Activated CD4-positive, CD25-positive, alpha-beta regulatory T cell treated with anti-CD3 and anti-CD28 coated beads, Interleukin-2, amount 50 U/mL, for 72 hours (primary cell): ENCODE measurements around the gene C10orf62.
"Not testable (repeated sequence)": the region's sequence is repeated elsewhere in the genome, so short reads cannot be mapped to it uniquely, and the experiment has no call there.

ENCODE experiments used
- DNase-seq: peaks from one replicate; pipeline ENCODE4 v3.0.0; 2021

Gene C10orf62

DNA sequence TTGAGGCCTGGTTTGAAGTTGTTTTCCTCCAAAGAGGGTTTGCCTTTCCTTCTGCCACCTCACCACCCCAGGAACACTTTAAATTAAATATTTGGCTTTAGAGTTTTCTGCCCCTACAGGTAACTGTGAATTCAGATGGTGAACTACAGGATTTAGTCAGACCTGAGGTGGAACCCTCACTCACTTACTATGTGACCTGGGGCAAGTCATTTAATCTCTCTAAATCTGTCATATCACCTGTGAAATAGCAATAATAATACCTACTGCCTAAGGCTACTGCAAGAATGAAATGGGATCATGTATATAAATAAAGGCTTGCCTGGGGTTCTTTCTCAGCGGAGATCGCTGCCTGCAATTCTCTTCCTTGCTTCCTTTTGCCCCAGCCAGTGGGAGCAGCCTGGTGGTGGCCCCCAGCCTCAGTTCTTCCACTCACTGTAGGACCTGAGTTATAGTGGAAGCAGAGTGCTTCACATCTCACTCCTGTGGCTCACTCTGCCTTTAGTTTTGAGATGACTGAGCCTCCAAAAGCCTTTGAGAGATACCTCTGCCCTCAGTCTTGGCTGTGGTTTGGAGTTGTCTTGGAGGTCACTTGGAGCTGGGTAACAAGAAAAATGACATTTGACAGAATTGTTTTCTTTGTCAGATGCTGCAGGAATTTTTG, 23.1 kb upstream of the C10orf62 start:
- no peak for DNase-seq

DNA sequence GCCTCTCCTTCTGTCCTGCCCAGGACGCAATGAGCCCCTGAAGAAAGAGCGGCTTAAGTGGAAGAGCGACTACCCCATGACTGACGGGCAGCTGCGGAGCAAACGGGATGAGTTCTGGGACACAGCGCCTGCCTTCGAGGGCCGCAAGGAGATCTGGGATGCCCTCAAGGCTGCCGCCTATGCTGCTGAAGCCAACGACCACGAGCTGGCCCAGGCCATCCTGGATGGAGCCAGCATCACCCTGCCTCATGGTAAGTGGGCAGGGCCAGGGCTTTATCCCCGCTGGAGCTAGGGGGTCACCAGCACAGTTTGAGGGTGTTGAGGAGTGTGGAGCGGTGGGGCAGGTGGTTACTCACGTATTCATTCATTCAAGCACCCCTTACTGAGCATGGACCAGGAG, 21.6 kb upstream of the C10orf62 start:
- DNase-seq: no peak

DNA sequence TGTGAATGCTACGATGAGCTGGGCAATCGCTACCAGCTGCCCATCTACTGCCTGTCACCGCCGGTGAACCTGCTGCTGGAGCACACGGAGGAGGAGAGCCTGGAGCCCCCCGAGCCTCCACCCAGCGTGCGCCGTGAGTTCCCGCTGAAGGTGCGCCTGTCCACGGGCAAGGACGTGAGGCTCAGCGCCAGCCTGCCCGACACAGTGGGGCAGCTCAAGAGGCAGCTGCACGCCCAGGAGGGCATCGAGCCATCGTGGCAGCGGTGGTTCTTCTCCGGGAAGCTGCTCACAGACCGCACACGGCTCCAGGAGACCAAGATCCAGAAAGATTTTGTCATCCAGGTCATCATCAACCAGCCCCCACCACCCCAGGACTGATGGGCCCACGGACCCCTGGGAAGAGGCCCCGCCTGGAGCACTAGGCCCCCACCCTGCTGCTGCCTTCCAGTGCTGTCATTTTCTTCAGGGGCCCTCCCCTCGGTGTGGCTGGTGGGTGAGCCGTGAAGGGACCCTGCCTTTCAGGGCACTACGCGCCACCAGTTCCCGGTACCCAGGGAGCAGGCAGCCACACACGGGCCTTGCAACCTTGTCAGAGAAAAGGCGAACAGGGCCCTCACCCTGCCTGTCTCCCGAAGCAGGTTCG, 19.3 kb upstream of the C10orf62 start:
- DNase-seq: no peak

DNA sequence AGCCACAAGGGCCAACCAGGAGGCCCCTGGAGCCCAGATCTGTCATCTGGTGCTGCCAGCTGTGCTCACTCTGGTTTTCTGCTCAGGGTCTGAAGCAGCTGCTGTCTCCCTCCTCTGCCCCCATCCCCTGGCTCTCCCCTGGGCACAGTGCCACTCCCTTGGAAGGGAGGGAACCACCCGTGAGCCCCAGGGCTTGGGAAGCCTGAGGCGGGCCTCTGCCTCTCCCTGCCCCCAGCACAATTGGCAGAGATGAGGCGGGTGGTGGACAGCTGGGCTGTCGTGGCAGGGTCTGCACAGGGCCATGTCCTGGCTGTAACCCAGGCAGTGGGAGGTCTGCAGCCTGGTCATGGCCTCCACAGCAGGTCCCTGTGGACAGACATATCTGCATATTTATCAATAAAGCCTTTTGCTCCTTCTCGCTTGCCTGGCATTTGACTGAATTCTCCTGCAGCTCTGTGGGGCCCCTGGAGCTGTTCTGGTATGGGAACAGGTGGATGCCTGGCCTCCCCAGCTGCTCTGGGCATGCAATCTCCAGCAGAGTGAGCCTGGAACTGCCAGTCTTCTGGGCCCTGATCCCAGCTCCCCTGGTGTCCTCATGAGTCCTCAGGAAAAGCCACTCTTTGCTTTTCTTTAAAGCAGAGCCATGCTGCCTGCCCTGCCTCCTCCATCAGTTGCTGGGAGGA, 18.6 kb upstream of the C10orf62 start:
- no peak for DNase-seq

DNA sequence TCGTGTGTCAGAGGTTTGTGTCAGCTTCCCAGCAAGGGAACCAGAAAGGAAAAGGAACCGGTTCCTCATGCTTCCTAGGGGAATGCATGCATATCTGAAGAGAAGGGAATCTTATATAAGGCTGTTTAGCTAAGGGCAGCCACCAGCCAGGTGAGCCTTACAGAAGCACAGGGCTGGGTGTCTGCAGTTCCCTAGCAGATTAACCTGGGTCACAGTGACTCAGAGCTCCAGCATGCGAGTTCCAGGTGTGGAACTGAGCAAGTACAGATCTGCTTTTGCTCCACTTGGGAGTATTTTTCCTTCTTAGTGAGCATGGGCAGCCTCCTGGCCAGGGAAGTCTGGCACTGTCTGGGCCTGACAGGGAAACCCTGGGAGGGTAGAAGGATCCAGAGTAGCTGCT, 17.9 kb upstream of the C10orf62 start:
- no peak for DNase-seq

DNA sequence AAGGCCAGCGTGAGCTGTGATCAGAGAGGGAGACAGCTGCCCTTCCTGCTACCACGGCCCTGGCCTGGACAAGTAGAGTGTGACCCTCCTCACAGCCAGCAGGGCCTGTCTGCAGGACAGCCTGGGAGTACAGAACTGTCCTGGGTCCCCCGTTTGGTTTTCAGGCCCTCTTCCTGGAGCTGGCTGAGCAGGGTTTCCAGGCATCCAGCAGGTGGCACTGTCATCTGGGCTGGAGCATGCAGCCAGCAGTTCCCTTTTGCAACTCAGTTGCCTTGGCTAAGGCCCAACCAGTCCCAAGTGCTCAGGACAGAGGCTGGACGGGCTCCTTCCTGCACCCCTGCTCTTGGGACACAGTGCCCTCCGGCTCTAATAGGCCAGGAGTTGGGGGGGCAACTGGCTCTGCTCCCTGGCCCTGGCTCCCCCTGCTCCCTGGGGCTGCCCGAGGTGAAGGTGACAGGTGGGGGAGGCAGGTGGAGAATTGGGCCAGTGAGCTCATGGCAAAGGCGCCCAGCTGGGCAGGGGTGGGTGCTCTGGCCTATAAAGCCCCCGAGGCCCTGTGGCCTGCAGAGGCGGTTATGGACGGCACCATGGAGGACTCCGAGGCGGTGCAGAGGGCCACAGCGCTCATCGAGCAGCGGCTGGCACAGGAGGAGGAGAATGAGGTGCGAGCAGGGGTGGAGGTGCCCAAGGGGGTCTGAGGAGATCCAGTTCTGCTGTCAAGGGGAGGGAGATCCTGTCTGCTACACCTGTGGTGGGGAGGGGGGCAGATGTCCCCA, 17.1 kb upstream of the C10orf62 start, which contains the start of gene ANKRD2:
ANKRD2 (plus strand) TSS at position 566 of the 776 bp plus-strand sequence; CDS start at position 576, 10 bp downstream.
- DNase-seq: peak; percentile 46

DNA sequence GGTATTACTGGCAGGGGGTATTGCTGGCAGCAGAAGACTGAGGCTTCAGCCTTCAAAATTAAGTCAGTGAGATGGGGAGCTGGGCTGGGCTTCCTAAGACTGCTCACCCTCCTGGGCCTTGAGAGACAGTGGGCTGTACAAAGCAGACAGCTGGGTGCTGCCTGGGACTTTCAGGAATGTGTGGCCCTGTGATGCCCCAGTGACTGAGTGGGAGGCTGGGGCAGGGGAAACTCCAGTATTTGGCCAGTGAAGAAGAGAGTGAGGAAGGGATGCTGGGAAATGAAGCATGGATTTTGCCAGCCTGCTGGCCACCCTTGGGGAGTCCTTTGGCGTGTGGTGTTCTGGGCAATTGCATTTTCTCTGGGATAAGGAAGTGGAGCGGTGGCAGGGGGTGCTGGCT, 16.5 kb upstream of the C10orf62 start:
- no peak for DNase-seq

DNA sequence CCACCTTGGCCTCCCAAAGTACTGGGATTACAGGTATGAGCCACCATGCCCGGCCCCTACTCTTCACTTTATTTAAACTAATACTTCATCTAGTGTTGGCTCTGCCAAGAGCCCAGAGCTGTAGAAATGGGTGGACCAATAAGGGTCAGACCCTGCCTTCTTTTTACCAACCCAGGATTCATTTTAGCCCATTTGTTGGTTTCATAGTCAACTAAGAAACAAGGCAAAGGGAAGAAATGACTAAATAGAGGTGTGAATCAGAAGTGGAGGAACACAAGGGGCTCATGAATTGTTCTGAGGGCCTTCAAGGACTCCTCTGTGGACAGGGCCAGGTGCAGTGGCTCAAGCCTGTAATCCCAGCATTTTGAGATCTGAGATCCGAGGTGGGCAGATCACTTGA, 15.8 kb upstream of the C10orf62 start:
- DNase-seq: no peak

DNA sequence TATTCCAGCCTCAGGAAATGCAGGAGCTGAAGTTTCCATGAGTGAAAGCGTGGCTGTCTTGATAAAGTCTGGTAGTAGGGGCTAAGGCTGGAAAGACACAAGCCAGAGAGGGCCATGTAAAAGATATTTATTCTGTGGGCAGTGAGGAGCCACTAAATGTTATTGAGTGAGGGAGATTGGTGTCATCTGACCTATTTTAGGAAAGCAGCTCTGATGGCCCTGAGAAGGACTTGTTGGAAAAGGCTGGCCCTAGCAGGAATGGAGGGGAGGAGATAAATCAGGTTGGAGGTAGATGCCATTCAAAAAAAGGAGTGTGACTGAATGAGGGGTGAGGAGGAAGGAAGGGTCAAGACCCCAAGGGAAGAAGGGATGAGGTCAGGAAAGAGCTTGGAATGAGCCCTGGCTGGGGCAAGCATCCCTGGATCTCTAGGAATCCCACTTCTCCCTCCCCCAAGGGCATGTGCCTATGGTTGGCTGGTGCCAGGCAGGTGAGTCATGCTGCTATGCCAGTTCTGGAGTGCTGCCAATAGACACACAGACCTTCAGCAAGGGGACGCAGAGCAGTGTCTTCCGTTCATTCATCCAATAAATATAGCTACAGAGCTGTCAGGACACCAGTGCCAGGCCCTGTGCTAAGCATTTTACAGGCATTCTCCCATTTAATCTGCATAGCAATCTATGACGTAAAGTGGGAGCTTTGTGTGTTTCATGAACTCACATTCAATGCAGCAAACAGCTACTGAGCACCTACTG, 15.0 kb upstream of the C10orf62 start:
- no peak for DNase-seq

DNA sequence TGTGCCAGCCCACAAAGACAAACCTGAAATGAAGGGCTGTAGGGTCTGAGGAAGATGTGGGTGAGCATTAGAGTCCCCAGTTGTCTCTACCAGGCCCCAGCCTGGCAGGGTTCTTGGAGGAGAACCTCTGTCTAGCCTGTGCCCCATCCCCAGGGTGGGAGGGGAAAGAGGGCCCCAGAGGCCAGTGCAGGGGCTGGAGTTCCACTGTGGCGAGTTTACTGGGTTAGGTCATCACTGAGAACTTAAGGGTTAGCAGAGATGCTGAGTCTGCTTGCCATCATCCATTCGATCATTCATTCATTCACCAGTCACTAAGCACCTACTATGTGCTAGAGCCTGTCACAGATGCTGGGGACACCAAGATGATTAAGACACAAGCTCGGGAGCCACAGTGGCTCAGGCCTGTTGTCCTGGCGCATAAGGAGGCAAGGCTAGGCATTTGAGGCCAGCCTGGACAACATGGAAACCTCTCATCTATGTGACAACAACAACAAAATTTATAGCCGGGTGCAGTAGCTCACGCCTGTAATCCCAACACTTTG, 14.3 kb upstream of the C10orf62 start:
- DNase-seq: no peak

DNA sequence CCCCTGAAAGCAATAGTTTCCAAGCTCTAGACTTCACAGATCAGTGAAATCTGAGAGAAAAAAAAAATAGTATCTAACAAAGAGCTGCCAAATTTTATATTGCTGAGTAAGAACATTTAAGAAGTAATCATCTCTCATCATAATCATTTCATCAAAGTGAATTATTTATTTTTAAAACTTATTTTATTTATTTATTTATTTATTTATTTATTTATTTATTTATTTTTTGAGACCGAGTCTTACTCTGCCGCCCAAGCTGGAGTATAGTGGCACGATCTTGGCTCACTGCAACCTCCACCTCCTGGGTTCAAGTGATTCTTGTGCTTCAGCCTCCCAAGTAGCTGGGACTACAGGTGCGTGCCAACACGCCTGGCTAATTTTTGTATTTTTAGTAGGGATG, 13.0 kb upstream of the C10orf62 start:
- not testable (repeated sequence) for DNase-seq

DNA sequence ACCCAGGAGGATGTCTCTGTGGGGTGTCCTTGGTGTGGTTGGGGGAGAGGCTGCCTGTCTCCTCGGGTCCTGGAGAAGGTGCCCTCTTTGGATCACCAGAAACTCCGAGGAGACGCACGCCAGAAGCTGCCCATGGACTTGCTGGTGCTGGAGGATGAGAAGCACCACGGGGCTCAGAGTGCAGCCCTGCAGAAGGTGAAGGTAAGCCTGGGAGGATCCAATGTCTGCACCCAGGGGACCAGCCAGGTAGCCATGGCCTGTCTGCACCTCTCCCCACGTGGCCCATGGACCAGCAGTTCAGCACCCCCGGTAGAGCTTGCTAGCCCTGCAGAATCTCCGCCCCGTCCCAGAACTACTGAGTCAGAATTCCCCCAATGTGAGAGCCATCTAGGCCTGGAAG, 11.8 kb upstream of the C10orf62 start:
- no peak for DNase-seq

DNA sequence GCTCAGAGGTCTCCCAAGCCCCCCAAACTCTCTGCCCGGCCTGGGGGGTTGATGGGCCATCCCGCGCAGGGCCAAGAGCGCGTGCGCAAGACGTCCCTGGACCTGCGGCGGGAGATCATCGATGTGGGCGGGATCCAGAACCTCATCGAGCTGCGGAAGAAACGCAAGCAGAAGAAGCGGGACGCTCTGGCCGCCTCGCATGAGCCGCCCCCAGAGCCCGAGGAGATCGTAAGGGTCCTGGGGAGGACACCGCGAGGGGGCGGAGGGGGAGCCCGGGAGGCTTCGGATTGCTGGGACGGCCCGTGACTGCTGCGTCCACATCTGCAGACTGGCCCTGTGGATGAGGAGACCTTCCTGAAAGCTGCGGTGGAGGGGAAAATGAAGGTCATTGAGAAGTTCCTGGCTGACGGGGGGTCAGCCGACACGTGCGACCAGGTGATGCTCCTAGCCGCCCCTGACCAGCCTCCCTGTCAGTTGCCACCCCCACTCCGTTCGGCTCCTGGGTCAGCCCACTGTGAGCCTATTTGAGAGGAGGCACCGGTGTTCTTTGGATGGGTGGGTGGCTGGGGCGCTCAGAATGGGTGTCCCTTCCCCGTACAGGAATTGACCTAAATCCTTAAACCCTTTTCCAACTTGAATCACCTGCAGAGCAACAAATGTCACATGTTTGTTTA, 11.2 kb upstream of the C10orf62 start:
- no peak for DNase-seq

DNA sequence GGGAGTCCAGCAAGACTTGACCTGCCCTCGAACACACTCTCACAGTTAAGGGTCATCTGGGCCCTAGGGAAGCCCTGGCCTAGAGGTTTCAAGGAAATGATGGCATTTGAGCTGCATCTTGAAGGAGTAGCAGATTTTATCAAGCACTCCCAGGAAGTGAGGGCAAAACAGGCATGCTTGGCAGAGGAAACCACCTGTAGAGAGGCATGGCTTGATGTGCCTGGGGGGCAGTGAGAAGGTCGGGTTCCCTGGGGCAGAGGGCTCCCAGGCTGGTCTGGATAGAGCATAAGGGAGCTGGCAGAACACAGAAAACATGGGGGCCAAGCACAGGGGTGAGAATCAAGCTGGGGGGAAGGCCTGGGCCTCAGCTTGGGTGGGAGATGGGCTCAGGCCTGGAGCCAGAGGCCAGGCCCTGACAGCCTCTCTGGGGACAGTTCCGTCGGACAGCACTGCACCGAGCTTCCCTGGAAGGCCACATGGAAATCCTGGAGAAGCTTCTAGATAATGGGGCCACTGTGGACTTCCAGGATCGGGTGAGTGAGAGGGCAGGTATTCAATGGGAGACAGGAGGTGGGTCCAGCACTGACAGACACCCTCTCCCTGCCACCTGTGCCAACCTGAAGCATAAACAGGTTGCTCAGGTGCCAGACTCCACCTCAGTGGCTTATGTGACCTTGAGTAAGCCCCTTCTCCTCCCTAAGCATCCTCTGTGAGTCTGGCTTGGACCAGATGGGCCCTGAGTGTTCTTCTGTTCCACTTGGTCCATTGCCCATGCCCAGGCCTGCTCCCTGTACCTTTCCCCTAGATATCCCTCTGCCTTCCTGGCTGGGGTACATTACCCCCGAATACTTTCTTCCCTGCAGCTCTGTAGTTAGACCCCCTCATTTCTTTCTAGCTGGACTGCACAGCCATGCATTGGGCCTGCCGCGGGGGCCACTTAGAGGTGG, 8.8 kb upstream of the C10orf62 start:
- DNase-seq: no peak

DNA sequence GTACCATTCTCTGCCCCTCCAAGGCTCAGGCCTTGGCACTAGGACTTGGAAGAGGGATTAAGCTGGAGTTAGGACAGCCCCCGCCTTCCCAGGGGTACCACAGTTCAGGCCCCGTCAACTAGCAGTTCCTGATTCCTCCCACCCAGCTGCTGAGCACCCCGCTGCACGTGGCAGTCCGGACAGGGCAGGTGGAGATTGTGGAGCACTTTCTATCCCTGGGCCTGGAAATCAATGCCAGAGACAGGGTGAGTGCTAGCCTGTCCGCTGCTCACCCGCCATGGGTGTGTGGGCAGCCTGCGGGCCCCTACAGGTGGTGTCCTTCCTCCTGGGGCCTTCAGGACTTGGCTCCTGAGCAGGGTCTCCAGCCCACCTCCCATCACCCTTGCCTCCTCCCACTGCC, 7.4 kb upstream of the C10orf62 start:
- no peak for DNase-seq

DNA sequence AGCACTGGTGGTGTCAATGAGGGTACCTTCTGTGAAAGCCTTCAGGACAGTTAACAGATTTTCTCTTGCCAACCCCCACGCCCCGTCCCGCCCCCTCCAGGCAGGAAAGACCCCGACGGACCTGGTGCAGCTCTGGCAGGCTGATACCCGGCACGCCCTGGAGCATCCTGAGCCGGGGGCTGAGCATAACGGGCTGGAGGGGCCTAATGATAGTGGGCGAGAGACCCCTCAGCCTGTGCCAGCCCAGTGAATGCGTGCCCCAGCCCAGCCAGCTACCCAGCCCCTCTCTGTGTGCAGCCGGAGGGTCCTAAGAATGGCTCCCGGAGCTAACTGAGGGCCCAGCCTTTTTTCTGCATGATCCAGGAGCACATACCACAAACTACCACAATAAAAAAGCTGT, 6.0 kb upstream of the C10orf62 start:
- no peak for DNase-seq

DNA sequence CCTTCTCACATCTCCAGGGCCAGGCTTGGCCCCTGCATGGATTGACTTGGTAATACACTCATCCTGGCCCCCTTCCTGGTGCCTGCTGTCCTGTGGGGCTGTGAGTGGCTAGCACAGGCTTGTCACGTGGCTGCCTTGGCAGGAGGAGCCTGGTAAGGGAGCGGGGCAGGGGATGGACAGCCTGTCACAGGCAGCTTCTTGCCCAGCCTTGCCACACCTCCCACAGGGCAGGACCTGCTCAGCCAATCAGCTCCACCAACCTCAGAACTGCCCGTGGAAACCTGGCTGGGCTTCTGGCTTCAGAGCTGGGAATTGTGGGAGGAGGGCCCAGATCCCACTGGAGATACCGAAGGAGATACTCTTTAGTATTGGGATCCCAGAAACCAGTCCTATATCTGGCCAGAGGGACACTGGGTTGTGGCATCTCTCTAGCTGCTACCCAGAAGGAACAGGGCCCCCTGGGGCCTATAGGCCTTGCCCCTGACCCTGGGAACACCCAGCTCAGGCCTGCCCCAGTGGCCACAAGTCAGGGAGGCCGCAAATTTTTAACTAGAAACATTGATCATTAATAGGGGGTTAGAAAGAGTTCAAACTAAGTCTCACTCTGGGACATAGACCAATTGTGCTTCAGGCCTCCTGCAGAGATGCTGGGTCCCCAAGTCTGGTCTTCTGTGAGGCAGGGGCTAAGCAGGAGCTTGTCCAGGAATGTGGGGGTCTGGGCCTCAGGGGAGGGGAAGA, 5.3 kb upstream of the C10orf62 start, which contains the start of gene HOGA1:
HOGA1 (plus strand) TSS at position 330 of the 738 bp plus-strand sequence; CDS start at position 645, 315 bp downstream.
- no peak for DNase-seq

DNA sequence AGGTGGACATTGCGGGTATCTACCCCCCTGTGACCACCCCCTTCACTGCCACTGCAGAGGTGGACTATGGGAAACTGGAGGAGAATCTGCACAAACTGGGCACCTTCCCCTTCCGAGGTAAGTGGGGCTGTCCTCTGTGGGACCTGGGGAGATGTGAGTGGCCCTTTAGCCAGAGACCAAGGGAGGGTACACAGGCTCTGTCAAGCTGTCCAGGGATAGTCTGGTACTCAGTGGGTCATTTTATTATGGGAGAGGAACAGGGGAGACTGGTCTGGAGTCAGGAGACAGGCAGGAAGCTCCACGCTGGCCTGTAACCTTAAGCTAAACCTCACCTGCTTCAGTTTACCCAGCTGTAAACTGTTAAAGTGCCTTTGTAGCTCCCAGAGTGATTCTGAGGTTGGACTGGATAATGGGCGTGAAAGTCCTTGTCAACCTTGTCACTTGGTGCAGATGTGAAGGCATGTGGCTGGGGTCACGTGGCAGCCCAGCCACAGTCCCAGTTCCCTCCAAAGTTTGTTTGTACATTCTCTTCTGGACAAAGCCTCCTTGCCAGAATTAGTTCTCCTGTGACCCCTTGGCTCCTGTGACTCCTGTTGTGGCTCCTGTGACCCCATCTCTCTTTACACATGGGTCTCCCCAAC, 4.6 kb upstream of the C10orf62 start:
- no peak for DNase-seq

DNA sequence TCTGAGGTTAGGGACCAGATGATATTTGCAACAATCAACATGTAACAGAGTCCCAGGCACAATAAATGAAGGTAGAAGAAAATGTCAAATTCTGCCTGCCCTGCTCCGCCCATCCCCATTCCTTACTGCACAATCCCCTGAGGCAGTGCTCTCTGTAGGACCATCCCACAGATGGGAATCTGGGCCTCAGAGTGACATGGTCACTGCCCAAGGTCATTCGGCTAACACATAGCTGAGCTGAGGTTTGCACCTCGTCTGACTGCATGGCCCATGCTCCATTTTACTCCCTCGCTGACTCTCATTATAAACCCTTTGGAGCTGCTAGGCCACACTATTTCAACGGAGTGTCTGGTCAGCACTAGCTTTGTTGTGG, 4.1 kb upstream of the C10orf62 start:
- no peak for DNase-seq
